Testis (tissue), 3 donors: ENCODE results near the gene NAB1. TPM values are rescaled to one million over a fixed set of nuclear protein-coding genes. Genes with fewer than 3 reads are reported as not detected.

ENCODE experiments used
- DNase-seq: peaks from one replicate; pipeline ENCODE4 v3.0.0-alpha.2; 2019
- H3K27ac ChIP-seq, 2 donors: fragments of 200-600 bp; sonication (generic); one replicate each; pipeline ENCODE4 v1.5.1; 2019
- H3K27me3 ChIP-seq: fragments of 200-600 bp; sonication (generic); one replicate; pipeline ENCODE4 v1.5.1; 2019
- H3K36me3 ChIP-seq: fragments of 200-600 bp; sonication (generic); one replicate; pipeline ENCODE4 v1.5.1; 2017; ENCODE audit warnings: low read depth; ENCODE audit errors: missing control alignments
- H3K4me1 ChIP-seq: fragments of 200-600 bp; sonication (generic); one replicate; pipeline ENCODE4 v1.5.1; 2019
- H3K4me3 ChIP-seq, 2 donors: fragments of 200-600 bp; sonication (generic); one replicate each; pipeline ENCODE4 v1.5.1; 2017 to 2019
- H3K9me3 ChIP-seq: fragments of 200-600 bp; sonication (generic); one replicate; pipeline ENCODE4 v1.5.1; 2017
- CTCF ChIP-seq, 3 experiments: fragments of 450-650 bp in 2 of 3; fragments of 200-600 bp in 1 of 3; sonication (generic) in 1 of 3; IDR thresholded peaks; one replicate each; pipeline ENCODE4 v1.5.1; 2016 to 2019; ENCODE audit warnings: antibody characterized with exemption in 3 of 3, mild to moderate bottlenecking in 2 of 3, moderate library complexity in 1 of 3
- POLR2A ChIP-seq: fragments of 450-650 bp; IDR thresholded peaks from one replicate; pipeline ENCODE4 v1.6.1; 2017; ENCODE audit warnings: antibody characterized with exemption, mild to moderate bottlenecking, moderate library complexity
- WGBS, 2 donors: methylation state at CpG; one replicate each; pipeline ENCODE4 v1.1.5; 2018; 5-methylcytosine and 5-hydroxymethylcytosine counted together
- intact Hi-C: fragments of 100-400 bp; cut with DNase I; formaldehyde crosslinking; loops from one replicate; pipeline ENCODE4 v1.15.1; 2023; ENCODE audit warnings: low total_unique reads
- polyA plus RNA-seq: library from polyadenylated mRNA; stranded (reverse); fragments of 350-450 nt; fragmentation: Illumina TruSeq; extraction: RNeasy Lipid Tissue Mini Kit (QIAGEN cat#74804); gene quantifications from one replicate; pipeline ENCODE4 v1.2.3, GENCODE V29; 2014; ENCODE audit warnings: low read depth, low replicate concordance; ENCODE audit not compliant: insufficient read depth
- total RNA-seq, 2 donors: library from RNA; depleted of rRNA; stranded (reverse); fragments of >200 nt; gene quantifications; one replicate each; pipeline ENCODE4 v1.2.3, GENCODE V29; 2016

Gene NAB1
- total and polyA plus RNA-seq, 3 donors from 2014 or later: 33.8 to 81.0 (median 61.4) TPM

GRCh38 chr2:190736355-190736754 is 87.5 kb downstream of the NAB1 start:
- no peaks in the 10 kb centered on the region for H3K4me1 ChIP-seq

DNA sequence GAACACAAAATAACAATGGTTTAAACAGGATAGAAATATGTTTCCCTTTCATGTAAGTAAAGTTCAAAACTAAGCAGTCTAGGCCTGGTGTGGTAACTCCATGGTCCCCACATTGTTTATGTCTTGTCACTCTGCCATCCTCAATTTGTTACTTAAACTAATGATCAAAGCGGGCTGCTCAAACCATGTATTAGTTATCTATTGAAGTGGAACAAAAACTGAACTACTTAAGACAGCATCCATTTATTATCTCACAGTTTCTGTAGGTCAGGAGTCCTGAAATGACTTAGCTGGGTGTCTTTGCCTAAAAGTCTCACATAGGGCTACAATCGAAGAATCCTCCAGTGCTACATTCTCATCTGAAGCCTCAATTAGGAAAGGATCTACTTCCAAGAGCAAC is 91.6 kb downstream of the NAB1 start:
- H3K27me3 ChIP-seq: no peaks in the 10 kb centered on the region
- H3K9me3 ChIP-seq: no peaks in the 10 kb centered on the region
- intact Hi-C loops: no loop called here
- no peak overlapping the region for H3K27ac ChIP-seq
- TF ChIP-seq CTCF (IDR thresholded peaks at IDR 0.05): no peak
- no peaks in the 10 kb centered on the region for H3K4me1 ChIP-seq
- H3K4me3 ChIP-seq: no peak overlapping the region
- H3K36me3 ChIP-seq: no peaks in the 10 kb centered on the region
- DNase-seq: no peak
- 88 to 91% methylated on average over 2 of the region's 2 CpGs for WGBS, 2 donors

More at GRCh38 chr2:190736355-190736754, 87.5 kb downstream of the NAB1 start:
- 97 to 98% methylated on average over 8 of the region's 8 CpGs for WGBS, 2 donors
- H3K27ac ChIP-seq: no peak overlapping the region
- TF ChIP-seq CTCF (IDR thresholded peaks at IDR 0.05) (no peak), POLR2A (no peak)
- no peaks in the 10 kb centered on the region for H3K36me3 ChIP-seq
- no peaks in the 10 kb centered on the region for H3K27me3 ChIP-seq
- H3K4me3 ChIP-seq: no peak overlapping the region
- no peak for DNase-seq
- intact Hi-C loops: no loop called here
- no peaks in the 10 kb centered on the region for H3K9me3 ChIP-seq

Other genes with a start within 250 kb of the NAB1 start
- 10 to 100 TPM; 29.9 to 47.3 TPM for gene MFSD6, start 240.7 kb upstream of the NAB1 start, total RNA-seq
- gene MFSD6, start 240.7 kb upstream of the NAB1 start, polyA plus RNA-seq: 15.0 TPM
- 10 to 100 TPM in 1 of 2 donors, 1 to 10 TPM in 1; 8.1 to 16.8 TPM for gene NEMP2, start 114.4 kb upstream of the NAB1 start, total RNA-seq
- 32.0 TPM for gene NEMP2, start 114.4 kb upstream of the NAB1 start, polyA plus RNA-seq
- gene GLS, start 231.7 kb downstream of the NAB1 start, total RNA-seq: 100 to 1,000 TPM in 1 of 2 donors, 10 to 100 TPM in 1; 77.7 to 130 TPM
- 22.8 TPM for gene GLS, start 231.7 kb downstream of the NAB1 start, polyA plus RNA-seq